HG02678 (cell line): Measurements from ENCODE around the gene MORC3.
"Not testable (repeated sequence)": the region's sequence is repeated elsewhere in the genome, so short reads cannot be mapped to it uniquely, and the experiment has no call there.

Experiments used
- ATAC-seq: cut with Tn5 transposase; IDR thresholded peaks from one replicate; pipeline ENCODE4 v1.9.1; 2021; ENCODE audit warnings: mild to moderate bottlenecking, moderate library complexity; ENCODE audit not compliant: unreplicated experiment

MORC3 gene, protein sequence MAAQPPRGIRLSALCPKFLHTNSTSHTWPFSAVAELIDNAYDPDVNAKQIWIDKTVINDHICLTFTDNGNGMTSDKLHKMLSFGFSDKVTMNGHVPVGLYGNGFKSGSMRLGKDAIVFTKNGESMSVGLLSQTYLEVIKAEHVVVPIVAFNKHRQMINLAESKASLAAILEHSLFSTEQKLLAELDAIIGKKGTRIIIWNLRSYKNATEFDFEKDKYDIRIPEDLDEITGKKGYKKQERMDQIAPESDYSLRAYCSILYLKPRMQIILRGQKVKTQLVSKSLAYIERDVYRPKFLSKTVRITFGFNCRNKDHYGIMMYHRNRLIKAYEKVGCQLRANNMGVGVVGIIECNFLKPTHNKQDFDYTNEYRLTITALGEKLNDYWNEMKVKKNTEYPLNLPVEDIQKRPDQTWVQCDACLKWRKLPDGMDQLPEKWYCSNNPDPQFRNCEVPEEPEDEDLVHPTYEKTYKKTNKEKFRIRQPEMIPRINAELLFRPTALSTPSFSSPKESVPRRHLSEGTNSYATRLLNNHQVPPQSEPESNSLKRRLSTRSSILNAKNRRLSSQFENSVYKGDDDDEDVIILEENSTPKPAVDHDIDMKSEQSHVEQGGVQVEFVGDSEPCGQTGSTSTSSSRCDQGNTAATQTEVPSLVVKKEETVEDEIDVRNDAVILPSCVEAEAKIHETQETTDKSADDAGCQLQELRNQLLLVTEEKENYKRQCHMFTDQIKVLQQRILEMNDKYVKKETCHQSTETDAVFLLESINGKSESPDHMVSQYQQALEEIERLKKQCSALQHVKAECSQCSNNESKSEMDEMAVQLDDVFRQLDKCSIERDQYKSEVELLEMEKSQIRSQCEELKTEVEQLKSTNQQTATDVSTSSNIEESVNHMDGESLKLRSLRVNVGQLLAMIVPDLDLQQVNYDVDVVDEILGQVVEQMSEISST

GRCh38 chr21:36319767-36320420 lies at the start of gene MORC3:
Gene MORC3 (plus strand): TSS chr21:36320197. CDS start chr21:36320265, 68 bp downstream.
- peak; percentile 84 for ATAC-seq

DNA sequence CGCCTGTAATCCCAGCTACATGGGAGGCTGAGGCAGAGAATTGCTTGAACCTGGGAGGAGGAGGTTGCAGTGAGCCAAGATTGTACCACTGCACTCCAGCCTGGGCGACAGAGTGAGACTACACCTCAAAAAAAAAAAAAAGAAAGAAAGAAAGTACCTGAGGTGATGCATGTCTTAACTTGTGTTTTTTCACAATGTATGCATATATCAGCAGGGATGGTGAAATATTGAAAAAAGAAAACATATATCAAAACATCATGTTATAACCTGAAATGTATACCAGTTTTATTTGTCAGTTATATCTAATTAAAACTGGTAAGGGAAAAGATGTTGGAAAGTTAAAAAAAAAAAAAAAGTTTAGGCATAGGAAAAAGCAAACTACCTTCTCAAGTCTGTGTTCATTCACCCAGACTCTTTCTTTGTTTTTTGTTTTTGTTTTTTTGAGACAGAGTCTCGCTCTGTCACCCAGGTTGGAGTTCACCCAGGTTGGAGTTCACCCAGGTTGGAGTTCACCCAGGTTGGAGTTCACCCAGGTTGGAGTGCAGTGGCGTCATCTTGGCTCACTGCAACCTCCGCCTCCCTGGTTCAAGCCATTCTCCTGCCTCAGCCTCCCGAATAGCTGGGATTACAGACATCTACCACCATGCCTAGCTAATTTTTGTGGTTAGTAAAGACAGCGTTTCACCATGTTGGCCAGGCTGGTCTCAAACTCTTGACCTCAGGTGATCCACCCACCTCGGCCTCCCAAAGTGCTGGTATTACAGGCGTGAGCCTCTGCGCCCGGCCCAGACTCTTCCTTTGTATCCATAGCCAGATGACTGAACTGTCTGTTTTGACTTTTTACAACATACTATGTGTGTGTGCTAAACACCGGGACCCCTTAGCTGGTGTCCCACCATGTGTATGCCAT lies 49.0 kb upstream of the MORC3 start:
- ATAC-seq, result not testable (repeated sequence)

- no peak for ATAC-seq
Observed at GRCh38 chr21:36274128-36274527, 45.9 kb upstream of the MORC3 start.

GRCh38 chr21:36282568-36283230 lies 37.3 kb upstream of the MORC3 start:
- no peak for ATAC-seq

- not testable (repeated sequence) for ATAC-seq
Observed at GRCh38 chr21:36283231-36283622, 36.8 kb upstream of the MORC3 start.

DNA sequence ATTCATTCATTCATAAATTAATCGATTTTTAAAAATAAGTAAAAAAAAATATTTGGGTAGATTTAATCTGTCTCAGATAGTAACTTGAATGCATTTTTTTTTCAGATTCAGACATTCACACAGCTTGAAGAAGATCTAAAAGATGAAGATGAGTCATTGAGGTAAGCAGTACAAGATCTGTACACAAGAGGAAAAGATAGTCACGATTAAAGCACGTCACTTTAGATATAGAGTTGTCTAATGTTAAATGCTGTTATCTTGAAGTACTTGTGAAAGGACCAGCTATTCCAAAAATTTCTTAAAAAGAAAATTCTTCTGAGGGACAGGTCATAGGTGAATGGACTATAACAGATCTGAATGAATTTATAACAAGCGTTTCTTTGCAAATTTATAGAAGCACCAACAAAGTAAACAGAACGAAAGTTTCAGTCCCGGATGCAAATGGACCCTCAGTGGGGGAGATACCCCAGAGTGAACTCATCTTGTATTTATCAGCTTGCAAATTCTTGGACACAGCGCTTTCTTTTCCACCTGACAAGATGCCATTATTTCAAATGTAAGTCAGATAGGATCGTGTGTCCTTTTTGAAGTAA lies 31.2 kb upstream of the MORC3 start:
- no peak for ATAC-seq

- no peak for ATAC-seq
Observed at GRCh38 chr21:36291509-36291908, 28.5 kb upstream of the MORC3 start.

- ATAC-seq, result no peak
Observed at GRCh38 chr21:36297406-36297937, 22.5 kb upstream of the MORC3 start.

GRCh38 chr21:36297938-36298572 lies 21.9 kb upstream of the MORC3 start:
- peak; percentile 98 for ATAC-seq

DNA sequence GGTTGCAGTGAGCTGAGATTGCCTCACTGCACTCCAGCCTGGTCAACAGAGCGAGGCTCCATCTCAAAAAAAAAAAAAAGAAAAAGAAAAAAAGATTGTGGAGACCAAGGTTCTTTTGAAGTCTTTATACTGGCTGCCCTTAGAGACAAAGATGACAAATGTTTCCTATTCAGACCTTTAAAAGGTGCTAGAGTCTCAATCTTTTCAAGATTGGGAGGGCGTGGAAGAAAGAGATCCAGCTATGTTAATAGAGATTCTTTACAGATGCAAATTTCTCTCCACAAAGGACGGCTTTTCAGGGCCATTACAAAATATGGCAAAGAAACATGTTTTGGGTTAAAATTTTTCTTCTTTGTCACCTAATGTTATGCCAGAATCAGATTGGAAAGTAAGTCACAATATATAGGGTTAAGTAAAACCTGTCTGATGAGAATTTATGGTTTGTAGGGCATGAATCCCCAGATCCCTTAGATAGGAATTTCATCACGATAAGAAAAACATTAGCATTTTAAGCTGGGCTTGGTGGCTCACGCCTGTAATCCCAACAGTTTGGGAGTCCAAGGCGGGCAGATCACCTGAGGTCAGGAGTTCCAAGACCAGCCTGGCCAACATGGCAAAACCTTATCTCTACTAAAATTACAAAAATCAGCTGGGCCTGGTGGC lies 13.0 kb upstream of the MORC3 start:
- no peak for ATAC-seq

DNA sequence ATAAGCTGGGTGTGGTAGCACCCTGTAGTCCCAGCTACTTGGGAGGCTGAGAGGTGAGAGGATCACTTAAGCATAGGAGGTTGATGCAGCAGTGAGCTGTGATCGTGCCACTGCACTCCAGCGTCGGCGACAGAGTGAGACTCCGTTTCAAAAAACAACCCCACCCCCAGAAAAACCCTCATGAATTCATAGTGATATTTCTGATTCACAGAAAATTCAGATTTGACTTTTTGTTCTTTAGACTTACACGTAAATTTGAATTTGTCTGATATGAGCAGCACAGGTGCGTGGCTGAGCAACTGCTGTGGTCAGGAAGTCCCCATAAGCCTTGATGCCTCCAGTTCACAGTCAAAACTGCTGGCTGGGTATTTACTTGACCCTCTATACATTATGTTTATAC lies 10.0 kb upstream of the MORC3 start:
- ATAC-seq, result peak; percentile 83

- not testable (repeated sequence) for ATAC-seq
Observed at GRCh38 chr21:36313446-36313845, 6.6 kb upstream of the MORC3 start.

DNA sequence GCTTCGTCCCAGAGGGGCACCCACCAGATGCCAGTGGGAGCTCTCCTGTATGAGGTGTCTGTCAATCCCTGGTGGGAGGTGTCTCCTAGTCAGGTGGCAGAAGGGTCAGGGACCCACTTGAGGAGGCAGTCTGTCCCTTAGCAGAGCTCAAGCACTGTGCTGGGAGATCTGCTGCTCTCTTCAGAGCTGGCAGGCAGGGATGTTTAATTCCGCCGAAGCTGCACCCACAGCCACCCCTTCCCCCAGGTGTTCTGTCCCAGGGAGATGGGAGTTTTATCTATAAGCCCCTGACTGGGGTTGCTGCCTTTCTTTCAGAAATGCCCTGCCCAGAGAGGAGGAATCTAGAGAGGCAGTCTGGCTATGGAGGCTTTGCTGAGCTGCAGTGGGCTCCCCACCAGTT lies 4.0 kb upstream of the MORC3 start:
- not testable (repeated sequence) for ATAC-seq

DNA sequence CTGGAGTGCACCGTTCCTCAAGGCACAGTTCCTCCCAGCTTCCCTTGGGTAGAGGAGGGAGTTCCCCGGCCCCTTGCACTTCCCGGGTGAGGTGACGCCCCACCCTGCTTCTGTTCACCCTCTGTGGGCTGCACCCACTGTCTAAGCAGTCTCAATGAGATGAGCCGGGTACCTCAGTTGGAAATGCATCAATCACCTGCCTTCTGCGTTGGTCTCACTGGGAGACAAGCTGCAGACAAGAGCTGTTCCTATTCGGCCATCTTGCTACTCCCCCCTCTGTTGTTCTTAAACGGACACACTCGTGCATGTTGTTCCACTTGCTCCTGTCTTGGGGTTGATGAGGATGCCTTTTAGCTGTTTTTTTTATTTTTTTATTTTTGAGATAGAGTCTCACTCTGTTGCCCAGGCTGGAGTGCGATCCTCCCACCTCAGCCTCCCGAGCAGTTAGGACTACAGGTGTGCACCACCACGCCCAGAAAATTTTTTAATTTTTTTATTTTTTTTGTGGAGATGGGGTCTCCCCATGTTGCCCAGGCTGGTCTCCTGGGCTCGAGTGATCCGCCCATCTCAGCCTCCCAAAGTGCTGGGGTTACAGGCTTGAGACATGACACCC lies 3.0 kb upstream of the MORC3 start:
- no peak for ATAC-seq

- ATAC-seq, result not testable (repeated sequence)
Observed at GRCh38 chr21:36319406-36319766, 611 bp upstream of the MORC3 start.

DNA sequence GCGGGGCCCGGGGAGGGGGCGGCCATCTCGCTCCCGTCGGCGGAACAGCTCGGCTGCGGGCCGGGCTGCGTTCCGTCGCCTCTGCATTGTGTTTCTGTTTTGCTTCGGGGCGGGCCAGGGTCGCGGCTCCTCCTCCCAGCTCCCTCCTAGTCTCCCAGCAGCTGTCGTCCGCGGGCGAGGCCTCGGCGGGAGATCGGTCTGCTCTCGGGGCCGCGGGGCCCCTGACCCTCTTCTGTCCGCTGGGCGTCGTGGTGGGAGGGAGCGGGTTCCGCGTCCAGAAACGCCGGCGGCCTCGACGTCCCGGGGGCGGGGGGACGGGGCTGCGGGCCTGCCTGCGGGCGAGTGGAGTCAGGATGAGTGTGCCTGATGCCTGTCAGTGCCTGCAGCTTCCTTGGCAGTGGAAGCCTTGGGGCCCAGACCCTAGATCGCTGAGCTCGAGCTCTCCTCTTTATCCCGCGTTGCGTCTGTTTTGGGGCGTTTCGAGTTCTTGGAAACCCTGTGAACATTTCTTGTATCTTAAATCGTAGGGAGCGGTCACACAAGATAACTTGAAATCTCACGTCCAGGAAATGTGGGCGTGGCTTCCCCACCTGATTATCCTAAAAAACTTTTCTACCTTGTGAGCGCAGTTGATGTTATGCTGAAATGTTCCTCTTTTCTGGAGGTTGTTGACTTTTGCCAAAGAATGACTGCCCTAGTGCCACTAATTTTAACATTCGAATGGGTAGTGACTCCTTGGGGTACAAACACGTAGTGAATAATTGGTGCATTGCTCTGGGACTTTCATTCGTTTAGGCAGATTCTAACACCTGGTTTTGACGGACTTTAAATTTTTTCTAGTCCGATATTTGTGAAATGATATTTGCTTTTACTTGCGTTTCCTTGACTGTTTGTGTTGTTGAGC lies 676 bp downstream of the MORC3 start:
- peak; percentile 53 for ATAC-seq
